ENCODE data around the gene TRPM2.

DNA sequence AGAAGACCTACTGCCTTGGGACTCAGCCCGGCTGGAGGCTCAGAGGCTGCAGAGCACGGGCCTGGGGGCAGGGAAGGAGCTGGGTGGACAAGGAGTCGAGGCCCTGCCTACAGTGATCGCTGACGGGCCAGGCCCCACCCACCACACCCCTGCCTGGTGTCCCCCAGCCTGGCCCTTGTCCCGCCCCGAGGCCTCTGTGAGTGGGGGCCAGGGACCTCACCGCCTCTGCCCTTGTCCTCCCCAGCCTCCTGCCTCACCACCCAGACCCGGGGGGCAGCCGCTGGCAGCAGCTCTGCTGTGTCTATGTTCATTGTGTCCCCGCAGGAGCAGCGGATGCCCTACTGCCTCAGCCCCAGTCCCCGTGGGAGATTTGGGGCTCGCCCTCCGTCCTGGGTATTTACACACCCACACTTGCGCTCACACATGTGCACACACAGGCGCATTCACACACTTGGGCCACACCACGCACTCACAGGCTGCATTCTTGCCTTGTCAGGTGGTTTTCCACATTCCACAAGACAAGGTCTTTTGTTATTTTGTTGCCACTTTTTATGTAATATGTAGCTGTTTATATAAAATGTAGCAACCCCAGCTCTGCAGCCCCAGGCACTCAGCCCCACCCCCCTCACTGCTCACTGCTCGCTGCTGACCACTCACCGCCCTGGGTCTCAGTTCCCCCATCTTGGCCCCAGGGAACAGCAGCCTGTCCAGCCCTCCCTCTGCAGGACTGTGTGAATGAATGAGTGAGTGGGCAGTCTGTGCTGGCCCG lies 46.3 kb upstream of the TRPM2 start:
- no peak for TF ChIP-seq CTCF (IDR thresholded peaks at IDR 0.05; ENCODE audit: borderline replicate concordance, extremely low read depth, low read length, poor library complexity, severe bottlenecking)
- no peak for TF ChIP-seq EZH2 (IDR thresholded peaks at IDR 0.05; ENCODE audit: borderline replicate concordance, low read depth, low read length, severe bottlenecking)

Data from DND-41 (cell line).